Epithelial cell of proximal tubule (primary cell): ENCODE data around the gene ATG7. TPM values are rescaled to one million over a fixed set of nuclear protein-coding genes. Genes with fewer than 3 reads are reported as not detected.

Source experiments
- DNase-seq: peaks from one replicate; pipeline ENCODE4 v3.0.0-alpha.2; 2011; ENCODE audit warnings: low read depth
- H3K4me3 ChIP-seq: 2 replicates; pipeline ENCODE4 v1.5.1; 2011; ENCODE audit warnings: low read depth, mild to moderate bottlenecking, low read length
- total RNA-seq: library from RNA; depleted of rRNA; stranded (reverse); fragments of >200 nt; gene quantifications from 2 replicates; pipeline ENCODE4 v1.2.3, GENCODE V29; 2015
- TF ChIP-seq, protein P1 (sequence below): conservative IDR thresholded peaks from 2 replicates; pipeline ENCODE4 v1.5.1; 2012; ENCODE audit warnings: low read depth, mild to moderate bottlenecking, low read length

The ATG7 gene
- total RNA-seq, 1 donor from 2014 or later, result 68.5 TPM

DNA sequence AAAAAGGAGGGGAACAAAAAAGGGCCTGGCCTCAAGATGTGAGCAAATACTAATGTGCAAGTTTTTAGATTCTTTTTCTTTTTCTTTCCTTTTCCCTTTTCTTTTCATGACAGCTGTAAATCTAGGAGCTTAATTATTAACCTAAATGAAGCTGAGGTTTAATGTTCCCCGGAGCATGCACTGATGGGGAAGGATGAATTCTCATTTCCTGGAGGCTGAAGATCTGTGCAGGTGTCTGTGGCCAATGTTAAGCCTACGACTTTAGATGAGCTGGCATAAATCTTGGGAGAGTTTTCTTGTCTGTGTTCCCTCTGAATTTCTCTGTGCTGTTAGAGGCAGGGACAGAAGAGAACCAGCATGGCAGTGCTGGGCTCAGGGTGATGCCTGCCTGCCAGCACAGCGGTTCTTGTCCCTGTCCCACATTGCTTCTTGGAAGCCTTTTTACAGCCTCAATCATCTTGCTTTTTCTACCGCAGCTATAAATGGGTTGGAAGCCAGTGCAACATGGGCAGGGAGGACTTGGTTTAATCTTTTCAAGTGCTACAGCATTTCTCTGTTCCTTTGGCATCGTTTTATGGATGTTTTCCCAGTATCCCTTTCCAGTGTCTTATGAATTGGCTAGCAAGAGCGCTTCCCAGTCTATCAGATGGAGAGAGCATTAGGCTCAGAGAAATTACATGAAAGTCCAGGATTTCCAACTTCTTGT is 119.1 kb downstream of the ATG7 start:
- DNase-seq, result no peak

DNA sequence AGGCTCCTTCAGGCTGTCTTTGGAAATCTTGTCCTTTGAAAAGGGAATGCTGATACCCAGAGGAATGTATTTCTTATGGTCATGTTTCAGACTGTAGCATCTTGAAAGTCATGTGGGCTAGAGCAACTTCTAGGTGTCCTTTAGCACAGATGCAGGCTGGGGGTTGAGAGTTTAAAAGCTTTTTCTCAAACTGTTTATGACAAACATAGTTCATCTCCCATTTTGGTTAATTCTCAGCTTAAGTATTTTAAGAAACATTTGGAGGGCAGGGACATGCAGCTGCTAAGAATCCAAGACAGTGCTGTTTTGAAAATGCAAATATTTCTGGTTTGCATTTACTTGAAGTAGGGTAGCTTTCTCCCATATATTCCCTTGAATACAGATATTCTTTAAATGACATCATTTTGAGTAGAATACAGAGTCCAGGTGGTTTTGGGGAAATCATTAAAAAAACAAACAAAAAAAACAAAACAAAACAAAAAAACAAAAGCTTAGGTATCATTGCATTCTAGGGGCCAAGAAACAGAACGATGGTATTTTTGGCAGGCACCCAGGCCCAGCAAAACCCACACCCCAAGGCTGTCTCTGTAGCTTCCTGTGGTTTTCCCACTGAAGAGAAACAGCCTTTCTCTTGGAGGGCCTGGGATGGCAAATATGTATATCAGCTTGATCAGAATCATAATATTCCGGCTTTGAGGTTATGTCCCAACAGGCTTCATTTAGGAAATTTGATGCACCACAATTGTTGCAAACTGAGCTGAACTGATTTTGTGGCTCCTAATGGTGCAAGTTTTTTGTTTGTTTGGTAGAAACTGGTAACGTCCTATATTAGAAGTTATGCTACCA is 120.0 kb downstream of the ATG7 start:
- TF ChIP-seq, protein P1, sequence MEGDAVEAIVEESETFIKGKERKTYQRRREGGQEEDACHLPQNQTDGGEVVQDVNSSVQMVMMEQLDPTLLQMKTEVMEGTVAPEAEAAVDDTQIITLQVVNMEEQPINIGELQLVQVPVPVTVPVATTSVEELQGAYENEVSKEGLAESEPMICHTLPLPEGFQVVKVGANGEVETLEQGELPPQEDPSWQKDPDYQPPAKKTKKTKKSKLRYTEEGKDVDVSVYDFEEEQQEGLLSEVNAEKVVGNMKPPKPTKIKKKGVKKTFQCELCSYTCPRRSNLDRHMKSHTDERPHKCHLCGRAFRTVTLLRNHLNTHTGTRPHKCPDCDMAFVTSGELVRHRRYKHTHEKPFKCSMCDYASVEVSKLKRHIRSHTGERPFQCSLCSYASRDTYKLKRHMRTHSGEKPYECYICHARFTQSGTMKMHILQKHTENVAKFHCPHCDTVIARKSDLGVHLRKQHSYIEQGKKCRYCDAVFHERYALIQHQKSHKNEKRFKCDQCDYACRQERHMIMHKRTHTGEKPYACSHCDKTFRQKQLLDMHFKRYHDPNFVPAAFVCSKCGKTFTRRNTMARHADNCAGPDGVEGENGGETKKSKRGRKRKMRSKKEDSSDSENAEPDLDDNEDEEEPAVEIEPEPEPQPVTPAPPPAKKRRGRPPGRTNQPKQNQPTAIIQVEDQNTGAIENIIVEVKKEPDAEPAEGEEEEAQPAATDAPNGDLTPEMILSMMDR, result no peak
- H3K4me3 ChIP-seq, result no peak overlapping the region
- no peak for DNase-seq

More for the DNA sequence above, 119.1 kb downstream of the ATG7 start:
- H3K4me3 ChIP-seq, result peak overlapping the region; percentile 32
- TF ChIP-seq, protein P1, result no peak

DNA sequence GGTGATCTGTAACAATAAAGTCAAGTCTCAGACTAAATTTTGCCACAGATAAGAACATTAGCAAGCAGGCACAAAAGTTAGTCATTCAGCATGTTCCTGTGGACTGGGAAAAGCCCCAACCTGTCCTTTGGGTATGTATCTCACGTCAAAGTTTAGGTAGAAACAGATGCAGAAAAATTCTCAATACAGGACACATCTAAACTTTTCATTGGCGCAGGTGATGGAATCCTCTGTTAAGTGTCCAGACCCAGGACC is 120.6 kb downstream of the ATG7 start:
- TF ChIP-seq, protein P1, result no peak

DNA sequence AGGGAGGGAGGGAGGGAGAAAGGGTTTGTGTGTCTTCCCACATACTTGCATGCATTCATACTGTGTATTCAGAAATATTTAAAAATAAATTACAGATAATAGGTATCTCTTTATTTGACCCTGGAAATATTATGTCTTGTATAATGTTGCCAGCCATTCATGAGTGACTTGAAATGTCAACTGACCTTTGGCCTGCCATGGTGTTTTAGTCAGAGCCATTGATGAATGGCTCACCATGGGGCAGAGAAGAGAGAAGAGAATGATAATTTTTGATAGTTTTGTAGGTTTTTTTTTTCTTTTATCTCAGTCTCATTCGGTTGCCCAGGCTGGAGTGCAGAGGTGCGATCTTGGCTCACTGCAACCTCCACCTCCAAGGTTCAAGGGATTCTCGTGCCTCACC is 121.2 kb downstream of the ATG7 start:
- no peak overlapping the region for H3K4me3 ChIP-seq
- TF ChIP-seq, protein P1, result no peak
- no peak for DNase-seq

More for the DNA sequence above, 120.6 kb downstream of the ATG7 start:
- DNase-seq, result no peak
- no peak overlapping the region for H3K4me3 ChIP-seq

DNA sequence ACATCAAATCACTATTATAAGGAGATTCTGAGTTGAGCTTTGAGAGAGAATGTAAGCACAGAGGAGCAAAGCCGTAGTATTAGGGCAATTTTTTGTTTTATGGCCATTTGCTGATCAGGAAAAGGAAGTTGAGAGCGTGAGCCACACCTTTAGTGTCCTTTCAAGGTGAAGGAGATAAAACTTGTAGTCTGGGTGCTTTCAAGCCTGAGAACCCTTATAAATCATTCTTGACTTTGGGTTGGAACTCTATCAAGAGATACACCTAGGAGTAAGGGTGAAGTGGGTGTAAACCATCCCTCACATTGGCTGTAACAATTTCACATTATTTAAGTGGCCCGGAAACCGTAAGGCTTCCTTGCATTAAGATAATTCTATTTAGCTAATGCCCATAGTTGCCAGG is 122.2 kb downstream of the ATG7 start:
- H3K4me3 ChIP-seq, result no peak overlapping the region
- TF ChIP-seq, protein P1, result no peak
- no peak for DNase-seq

DNA sequence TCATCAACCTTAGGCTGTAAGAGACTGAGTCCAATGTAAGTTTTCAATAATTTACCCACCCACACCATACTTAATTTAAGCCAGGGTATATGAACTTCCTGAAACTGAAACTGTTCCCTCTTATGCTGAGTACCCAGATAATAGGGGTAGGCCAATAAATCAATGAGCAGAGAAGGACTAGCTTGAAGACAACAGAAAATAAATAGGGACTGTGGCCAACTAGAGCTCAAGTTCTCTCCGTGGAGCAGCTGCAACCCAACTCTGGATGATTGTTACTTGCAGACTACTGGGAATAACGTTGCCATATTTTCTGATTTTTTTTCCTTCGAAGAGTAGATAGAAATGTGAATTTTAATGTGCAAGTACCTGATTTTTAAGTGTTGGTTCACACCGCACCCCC is 128.0 kb downstream of the ATG7 start:
- TF ChIP-seq, protein P1, result no peak
- no peak for DNase-seq
- H3K4me3 ChIP-seq, result no peak overlapping the region
